PC-3 (cell line): ENCODE results near the gene CD226.

Experiments used
- CTCF ChIP-seq: fragments of 300-600 bp; sonication (generic); conservative IDR thresholded peaks from 2 replicates; pipeline ENCODE4 v1.5.1; 2017; ENCODE audit warnings: antibody characterized with exemption, low read depth, mild to moderate bottlenecking, low read length
- EZH2 ChIP-seq: fragments of 300-600 bp; sonication (generic); IDR thresholded peaks from one replicate; pipeline ENCODE4 v1.6.1; 2017; ENCODE audit warnings: antibody characterized with exemption, mild to moderate bottlenecking, low read length; ENCODE audit not compliant: unreplicated experiment

- no peak for TF ChIP-seq CTCF
- TF ChIP-seq EZH2, result no peak
Observed at GRCh38 chr18:69974365-69974764, 26.7 kb upstream of the CD226 start.
